ENCODE data around the gene MRPL32.

- TF ChIP-seq EZH2 (IDR thresholded peaks at IDR 0.05; ENCODE audit: borderline replicate concordance, low read depth, low read length, poor library complexity, severe bottlenecking) (no peak), CTCF (conservative IDR thresholded peaks at IDR 0.05; ENCODE audit: low read depth, low read length) (no peak)
These were observed 24.9 kb upstream of the MRPL32 start for GRCh38 chr7:42907316-42907715.

All from A673 (cell line).